Activated CD8-positive, alpha-beta memory T cell treated with anti-CD3 and anti-CD28 coated beads, Interleukin-2, amount 50 U/mL, for 1 hour (primary cell): ENCODE data around the gene PLXDC2.

Source experiments
- DNase-seq: peaks from one replicate; pipeline ENCODE4 v3.0.0-alpha.2; 2020; ENCODE audit errors: extremely low read depth

The PLXDC2 gene

DNA sequence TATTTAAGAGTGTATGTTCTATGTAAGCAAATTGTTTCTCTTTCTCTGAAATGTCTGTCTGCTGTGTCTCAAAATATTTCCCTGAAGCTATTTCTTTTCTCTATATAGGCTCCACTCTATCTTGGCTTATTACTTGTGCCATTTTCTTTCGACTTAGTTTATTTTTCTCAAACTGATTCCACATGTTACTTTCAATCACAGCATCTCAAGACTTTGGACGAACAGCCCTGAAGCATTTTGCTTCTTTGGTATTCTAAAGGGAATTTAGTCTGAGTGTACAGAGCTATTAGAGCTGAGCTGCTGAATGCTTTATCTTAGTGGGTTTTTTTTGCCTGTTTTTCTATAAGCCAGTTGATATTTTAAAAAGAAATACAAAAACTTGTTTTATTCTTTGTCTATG lies 95.7 kb downstream of the PLXDC2 start:
- DNase-seq, result no peak

DNA sequence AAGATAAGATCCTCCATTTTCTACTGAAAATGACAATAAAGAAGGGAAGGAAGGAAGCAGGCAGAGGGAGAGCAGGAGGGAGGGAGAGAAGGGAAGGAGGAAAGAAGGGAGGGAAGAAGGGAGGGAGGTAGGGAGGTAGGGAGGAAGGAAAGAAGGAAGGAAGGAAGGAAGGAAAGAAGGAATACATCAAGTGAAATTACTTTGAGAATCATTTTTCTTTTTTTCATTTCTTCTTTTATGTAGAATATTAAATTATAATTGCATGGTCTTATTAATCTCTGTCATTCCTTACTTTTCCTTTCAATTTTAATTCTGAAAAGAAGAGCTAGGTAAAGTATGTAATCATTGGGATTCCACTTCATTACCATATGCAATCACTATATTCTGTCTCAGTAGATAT lies 97.8 kb downstream of the PLXDC2 start:
- DNase-seq, result no peak

DNA sequence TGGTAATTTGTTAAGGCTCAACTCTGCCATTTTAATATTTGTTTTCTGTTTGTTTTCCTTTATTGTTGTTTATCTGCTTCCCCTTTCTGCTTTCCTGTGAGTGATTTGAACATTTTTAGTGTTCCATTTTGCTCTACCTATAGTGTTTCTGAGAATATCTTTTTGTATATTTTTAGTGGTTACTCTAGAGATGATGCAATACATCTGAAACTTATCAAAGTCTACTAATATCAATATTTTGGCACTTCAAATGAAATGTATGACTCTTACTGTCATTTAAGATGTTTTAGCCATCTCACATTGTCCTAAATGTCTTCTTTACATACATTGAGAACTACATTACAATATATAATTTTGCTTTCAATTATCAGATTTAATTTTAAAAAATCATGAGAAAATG lies 98.9 kb downstream of the PLXDC2 start:
- no peak for DNase-seq

DNA sequence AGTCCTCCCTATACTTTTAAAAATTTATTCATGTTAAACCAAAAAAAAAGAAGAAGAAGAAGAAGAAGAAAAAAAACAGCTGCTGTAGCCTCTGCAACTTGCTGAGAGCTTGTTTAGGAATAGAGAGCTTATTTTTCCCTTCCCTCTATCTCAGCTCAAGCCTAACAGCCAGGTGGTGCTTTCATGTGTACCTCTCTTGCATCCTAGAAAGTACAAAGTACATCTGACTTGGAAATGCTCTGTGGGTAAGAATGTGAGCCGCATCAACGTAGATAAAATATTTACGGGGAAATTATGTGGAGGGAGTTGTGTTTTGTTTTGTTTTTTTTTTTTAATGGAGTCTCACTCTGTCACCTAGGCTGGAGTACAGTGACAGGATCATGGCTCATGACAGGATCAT lies 99.6 kb downstream of the PLXDC2 start:
- DNase-seq, result no peak

DNA sequence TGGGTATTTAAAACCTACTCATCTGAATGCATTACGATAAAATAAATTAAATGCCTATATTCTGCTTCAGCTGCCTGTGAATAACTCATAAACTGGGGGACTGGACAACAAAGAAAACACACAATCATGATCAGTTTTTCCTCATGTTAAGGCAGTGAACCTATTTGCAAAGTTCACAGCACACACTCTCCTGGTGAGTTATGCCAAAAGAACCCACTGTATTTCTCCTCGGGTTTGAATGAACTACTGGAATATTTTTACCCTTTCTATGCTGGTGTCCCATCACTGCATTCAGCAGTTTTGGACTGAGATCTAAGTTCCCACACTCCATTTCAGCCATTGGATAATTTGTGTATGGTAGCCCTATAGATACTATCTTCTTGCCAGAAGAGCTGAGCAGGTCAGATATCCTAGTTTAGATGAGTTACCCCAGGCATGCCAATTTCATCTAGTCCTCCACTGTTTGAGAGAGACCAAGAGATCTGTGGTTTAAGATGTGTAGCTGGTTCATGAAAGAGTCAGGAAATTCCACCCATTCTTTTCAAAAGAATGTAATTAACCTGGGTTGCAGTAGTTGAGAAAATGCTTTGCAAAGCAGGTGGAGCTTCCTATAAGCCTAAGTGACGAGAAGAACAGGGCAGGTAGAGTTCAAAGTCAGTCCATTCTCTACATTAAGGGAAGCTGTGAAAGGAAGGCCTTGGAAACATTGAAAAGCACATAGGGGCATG lies 101.7 kb downstream of the PLXDC2 start:
- no peak for DNase-seq

DNA sequence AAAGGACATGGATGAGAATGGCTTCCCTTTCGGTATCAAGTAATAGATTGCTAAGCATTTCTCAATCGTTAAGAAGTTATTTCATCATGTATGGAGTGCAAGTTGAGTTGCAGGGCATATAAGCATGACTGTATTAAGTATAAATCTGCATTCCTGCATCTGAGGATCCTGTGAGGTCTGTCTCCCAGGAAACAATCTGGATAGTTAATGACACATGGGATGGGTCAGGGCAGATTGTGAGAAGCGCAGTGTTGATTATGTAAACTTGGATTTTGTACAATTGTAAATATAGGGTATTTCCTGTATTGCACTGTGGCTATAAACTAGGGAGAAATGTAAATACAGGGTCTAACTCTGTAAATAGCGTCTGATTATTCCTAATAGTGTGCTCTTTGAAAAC lies 102.6 kb downstream of the PLXDC2 start:
- no peak for DNase-seq

DNA sequence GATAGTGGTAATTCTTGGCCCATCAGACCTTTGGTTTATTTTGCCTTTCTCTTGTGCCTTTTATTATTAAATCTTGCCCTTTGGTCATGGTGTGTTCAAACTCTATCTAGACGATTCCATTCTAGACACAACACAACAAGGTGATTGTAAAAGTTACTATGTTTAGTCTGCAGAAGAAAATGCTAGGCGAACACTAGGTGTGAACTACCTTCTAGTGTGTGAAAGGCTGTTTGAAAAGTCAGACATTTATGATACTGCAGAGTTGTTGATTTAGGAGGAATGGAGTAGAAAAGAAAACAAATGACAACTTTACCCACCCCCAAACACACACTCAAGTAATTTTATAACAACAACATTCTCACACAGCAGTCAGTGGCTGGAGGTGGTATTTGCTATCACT lies 103.4 kb downstream of the PLXDC2 start:
- no peak for DNase-seq

DNA sequence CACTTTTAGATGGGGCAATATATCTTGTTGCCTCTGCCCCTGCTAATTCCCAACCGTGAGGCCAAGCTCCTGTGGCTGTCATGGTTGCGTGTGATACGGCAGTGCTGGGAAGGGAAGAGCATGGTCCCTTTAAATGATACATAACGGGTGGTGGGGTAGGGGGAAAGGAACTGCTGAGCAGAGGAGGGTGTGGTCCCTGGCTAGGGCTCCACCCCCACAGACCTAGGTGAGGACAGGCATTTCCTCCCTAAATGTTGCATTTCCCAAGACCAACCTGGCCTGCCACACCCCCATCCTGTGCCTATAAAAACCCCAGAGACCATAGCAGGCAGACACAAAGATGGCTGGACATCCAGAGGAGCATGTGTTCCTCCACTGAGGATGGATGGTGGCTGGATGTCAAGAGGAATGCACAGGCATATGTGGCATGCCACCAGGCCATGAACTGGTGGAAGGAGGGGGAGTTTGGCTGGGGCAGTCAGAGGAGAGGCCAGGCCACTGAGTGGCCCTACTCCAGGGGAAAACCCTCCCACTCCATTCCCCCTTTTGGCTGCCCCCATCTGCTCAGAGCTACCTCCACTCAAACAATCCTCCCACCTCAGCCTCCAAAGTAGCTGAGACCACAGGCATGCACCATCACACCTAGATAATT lies 104.0 kb downstream of the PLXDC2 start:
- DNase-seq, result no peak

DNA sequence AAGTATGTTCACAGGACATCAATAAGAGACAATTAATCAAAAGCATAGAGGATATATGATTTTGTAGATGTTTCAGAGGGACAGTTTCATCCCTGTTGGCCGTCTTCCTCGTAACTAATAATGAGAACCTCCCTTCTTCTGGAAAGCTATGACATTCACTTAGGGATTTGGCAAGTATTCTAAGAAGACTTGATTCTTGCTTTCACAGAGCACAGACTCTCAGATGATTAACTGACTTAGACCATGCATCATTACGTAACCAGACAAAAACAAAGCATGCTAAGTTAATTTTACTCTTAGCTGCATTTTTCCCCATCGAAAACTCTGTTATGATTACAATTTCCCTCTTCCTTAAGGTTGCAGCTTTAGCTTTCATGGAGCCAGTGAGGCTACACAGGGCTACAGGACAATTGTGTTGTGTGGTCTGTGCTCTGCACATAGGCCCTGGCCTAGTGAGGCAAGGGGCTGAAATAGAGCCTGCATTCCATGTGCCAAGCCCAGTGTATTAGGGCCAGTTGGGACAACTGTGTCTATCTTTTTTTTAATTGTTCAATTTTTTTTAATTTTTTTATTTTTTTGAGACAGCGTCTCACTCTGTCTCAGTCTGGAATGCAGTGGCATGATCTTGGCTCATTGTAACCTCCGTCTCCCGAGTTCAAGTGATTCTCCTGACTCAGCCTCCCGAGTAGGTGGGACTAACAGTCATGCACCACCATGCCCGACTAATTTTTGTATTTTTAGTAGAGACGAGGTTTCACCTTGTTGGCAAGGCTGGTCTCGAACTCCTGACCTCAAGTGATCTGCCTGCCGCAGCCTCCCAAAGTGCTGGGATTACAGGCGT lies 105.3 kb downstream of the PLXDC2 start:
- DNase-seq, result no peak

DNA sequence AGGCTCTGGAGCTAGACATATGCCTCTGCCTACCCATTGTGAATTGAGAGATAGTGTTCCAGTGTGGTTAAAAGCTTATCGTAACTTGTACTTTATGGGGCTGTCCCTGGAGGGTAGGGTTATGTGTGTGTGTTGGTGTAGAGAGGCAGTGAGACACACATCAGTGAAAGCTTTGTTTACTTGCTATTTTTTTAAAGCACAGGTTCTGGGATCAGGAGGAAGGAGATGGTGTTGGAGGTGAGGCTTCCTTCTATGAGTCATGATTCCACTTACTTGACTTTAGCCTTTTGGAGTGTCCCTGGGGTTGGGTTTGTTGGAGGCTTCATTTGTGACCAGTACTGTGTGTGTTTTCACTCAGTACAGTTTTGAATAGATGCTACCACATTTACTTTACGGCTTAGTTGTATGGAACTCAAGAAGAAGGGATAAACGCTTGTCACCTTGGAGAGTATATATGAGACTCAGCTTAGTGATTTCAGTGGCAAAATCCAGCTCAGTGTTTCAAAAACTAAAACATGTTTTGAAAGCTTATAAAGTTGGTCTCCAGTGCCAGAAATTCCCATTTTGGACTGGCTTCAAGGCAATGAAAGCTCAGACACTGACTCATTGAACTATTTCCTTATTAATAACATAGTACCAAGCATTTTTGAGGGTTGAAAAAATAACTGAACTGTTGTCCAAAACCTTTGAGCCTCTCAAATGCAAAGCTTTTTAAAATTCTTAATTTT lies 106.2 kb downstream of the PLXDC2 start:
- no peak for DNase-seq

DNA sequence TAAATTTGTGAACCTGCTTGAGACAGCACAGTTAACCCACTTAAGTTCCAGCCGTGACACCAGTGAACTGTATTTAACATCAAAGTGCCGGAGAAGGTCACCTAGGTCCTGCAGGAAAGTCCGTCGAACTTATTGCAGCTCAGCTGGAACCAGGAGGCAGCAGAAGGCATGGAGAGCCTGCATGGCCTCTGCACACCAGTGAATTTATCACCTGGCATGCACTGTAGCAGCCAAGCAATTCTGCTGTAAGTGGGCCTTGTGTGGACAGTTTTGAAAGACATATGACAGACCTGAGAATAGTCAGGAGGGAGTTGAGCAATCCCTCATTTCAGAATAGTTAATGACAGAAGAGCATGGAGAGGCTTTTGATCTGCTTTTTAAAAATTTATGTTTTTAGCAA lies 108.8 kb downstream of the PLXDC2 start:
- no peak for DNase-seq

DNA sequence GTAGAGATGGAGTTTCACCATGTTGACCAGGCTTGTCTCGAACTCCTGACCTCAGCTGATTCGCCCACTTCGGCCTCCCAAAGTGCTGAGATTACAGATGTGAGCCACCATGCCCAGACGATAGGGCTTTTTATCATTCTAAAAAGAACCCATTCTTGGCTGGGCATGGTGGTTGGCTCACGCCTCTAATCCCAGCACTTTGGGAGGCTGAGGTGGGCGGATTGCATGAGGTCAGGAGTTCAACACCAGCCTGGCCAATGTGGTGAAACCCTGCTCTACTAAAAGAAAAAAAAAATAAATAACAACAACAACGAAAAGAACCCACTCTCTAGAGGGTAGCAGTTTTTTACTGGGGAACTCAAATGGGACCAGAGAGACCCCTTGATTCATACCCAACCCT lies 112.7 kb downstream of the PLXDC2 start:
- no peak for DNase-seq

DNA sequence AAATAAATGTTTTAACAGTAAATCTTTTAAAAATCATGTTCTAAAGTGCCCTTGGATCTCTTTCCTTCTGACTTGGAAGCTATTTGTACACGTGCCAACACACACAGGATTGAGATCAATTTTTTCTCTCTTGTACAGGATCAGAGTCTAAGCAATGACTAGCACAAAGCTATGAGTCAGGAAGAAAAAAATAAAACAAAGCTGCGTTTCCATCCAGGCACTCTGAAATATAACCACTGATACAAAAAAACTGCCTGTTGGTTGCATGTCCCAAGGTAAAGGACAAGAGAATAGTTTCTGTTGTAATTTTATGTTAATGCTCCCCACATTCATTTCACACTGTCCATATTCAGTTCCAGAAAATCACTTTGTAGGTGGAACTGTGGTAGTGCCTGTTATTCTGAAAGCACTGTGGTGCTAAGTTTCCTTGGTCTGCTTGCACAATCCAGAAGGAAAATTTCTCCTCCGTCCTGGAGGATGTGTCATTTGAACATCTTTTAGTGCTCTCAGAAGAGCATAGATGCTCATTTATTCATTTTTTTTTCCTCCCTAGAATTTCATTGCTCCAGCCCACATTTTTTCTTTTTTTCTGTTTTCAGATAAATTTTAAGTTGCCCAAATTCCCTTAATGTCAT lies 113.4 kb downstream of the PLXDC2 start:
- DNase-seq, result no peak

DNA sequence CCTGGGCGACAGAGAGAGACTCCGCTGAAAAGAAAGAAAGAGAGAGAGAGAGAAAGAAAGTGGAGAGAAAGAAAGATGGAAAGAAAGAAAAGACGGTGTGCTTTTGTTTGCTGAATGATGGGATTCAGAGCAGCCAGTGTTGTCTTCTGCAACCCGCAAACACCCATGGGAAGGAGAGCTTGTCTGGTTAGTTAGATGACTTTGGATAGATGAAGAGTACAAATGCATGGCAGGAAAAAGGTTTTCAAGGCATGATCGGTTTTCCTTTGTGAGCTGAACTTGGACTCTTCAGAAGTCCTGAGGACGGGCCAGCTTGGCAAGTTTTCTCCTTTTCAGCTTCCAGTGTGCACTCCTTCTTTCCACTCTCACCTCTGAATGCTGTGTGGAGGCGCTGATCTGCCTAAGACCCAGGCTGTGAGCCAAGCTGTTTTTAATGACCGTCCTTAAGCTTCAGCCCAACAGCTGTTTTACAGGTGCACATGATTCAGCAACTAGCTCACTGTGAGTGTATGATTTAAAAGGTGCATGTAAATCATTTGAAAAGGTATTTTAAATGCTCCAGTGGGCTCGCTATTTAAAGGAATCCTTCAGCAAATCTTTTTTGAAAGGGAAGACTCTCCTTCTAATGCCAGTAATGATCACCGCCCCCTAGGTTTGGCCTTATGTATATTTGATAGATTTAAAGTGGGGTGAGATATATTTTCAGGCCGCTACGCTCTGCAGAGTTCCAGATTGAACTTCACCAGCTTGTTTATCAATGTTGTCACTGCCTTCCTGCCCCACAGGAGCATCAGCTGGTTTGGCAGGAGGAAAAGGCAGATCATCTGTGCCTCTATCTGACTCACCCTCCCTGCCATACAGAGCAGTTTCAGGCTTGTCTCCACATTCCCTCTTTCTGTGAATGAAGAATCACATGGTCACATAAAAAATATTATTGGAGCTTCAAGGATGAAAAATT lies 115.0 kb downstream of the PLXDC2 start:
- DNase-seq, result no peak

DNA sequence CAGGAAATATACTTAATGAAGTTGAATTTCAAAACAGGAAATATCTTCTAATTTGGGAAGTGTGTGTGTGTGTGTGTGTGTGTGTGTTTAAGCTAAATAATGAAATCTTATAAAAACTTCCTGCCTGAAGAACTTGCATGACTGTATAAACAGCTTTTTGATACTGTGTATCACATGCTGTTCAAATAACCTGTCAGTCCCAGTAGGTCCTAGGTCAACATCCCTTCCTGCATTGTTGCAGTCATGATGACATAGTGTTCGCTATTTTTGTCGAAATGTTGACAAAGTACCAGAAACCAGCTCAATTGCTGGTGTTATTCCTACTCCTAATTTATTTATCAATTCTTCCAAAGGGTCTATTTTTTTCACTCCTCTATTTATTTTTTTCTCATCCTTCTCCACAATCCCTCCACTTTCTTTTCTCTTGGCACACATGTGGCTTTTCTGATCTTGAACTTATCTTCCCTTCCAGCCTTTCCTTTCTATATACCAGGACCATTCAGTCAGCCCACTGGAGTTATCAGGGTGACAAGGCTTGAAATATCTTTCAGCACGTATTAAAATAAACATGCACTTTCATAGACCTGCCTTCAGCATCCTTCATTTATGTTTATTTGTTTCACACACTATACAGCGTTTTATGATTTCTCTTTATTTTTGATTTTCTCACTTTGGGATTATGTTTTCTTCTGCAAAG lies 115.8 kb downstream of the PLXDC2 start:
- DNase-seq, result no peak

DNA sequence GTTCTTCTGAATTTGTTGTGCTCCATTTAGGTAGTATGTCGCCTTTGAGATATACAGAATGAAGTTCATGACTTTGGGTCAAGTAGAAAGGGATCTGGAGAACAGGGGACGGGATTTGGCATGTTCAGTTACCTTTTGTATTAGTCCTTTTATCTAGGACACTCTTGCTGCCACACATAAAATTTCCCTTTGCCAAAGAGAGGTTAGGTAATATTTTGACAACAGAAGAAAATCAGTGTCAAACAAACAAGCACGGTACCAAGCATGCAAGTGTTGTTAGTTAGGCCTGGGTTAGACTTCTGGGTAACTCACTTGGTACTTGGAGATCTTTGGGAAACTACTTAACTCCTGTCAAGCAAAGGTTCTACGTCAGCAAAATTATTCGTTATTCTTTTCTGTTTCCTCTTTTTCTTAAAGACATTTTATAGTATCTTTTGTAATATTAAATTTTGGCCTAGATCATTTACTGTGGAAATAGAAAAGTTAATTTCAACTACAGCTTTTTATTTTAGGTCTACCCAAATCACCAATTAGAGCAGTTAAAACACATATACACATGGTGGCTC lies 116.7 kb downstream of the PLXDC2 start:
- no peak for DNase-seq

DNA sequence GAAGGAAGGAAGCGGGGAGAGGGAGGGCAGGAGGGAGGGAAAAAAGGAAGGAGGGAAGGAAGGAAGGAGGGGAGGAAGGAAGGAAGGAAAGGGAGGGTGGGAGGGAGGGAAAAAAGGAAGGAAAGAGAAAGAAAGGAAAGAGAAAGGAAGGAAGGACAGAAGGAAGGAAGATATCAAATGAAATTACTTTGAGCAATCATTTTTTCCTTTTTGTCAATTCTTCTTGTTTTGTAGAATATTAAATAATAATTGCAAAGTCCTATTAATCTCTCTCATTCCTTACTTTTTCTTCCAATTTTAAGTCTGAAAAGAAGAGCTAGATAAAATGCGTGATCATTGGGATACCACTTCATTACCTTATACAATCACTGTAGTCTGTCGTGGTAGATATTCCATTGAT lies 117.5 kb downstream of the PLXDC2 start:
- no peak for DNase-seq

DNA sequence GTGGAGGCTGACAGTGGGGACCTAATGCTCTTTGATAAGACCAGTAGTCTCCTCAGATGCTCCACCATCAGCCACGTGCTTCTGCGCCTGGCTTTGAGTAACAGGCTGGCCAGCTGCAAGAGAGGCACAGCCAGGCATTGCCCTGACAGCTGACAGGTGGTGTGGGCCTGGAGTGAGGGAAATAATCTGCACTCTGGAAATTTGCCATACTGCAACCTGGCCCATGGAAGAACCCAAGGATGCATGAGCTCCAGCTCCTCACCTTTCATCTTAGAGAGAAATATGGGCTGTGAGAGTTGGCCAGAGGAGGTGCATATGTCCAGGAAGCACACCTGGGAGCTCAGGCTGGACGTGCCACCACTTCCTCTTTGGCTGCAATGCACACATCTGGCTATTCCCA lies 118.9 kb downstream of the PLXDC2 start:
- no peak for DNase-seq

DNA sequence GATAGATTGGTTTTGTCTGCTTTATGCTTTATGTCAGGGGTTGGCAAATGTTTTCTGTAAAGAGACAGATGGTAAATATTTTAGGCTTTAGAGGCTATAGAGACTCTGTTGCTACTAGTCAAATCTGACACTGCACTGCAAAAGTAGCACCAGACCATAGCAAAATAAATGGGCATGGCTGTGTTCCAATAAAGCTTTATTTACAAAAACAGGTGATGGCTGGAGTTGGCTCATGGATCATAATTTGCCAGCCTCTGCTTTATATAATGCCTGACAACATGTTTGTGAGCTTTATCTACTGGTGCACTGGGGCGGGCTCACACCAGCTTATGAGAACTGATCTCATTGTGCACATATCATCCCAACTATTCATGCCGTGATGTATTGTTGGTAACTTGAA lies 120.1 kb downstream of the PLXDC2 start:
- no peak for DNase-seq

DNA sequence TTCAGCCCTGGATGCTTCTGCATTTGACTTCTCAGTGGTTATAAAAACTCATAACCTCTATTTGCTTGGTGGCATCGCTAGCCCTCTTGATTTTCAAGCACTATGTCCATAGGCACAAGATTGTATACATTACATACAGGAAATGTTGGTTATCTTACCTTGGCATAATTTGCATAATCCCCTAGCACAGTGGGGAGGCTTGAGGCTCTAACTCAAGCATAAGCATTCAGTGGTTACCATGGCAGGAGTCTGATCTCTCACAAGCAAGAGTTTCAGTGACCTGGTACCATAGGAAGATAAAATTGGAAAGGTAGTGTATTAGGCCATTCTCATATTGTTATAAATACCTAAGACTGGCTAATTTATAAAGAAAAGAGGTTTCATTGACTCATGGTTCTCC lies 121.8 kb downstream of the PLXDC2 start:
- DNase-seq, result no peak
